Activated CD4-positive, alpha-beta T cell treated with anti-CD3 and anti-CD28 coated beads, Interleukin-2, amount 10 ng/mL, durations not matched to agents 7 days and 5 days (primary cell): ENCODE results near the gene HOMER2. TPM values are rescaled to one million over a fixed set of nuclear protein-coding genes. Genes with fewer than 3 reads are reported as not detected.
"Not testable (repeated sequence)": the region's sequence is repeated elsewhere in the genome, so short reads cannot be mapped to it uniquely, and the experiment has no call there.

Experiments
- CTCF ChIA-PET: fragments of 350-600 bp; sonication (Branson Sonifier 250); formaldehyde crosslinking; loops from one replicate; lab custom pipeline; 2021; ENCODE audit warnings: antibody characterized with exemption; lab: Charles Lee
- POLR2A ChIA-PET: fragments of 350-600 bp; sonication (Branson Sonifier 250); formaldehyde crosslinking; loops from one replicate; lab custom pipeline; 2021; ENCODE audit warnings: antibody characterized with exemption; lab: Charles Lee
- DNase-seq: peaks from one replicate; pipeline ENCODE4 v3.0.0-alpha.2; 2020
- H3K27ac Mint-ChIP-seq: one replicate; pipeline ENCODE4 v1.8.0; 2021; ENCODE audit warnings: mild to moderate bottlenecking, moderate library complexity, mixed read lengths
- H3K27me3 Mint-ChIP-seq: one replicate; pipeline ENCODE4 v1.8.0; 2021; ENCODE audit warnings: mixed read lengths
- H3K36me3 Mint-ChIP-seq: one replicate; pipeline ENCODE4 v1.8.0; 2021; ENCODE audit warnings: low read depth, mixed read lengths
- H3K4me1 Mint-ChIP-seq: one replicate; pipeline ENCODE4 v1.8.0; 2021; ENCODE audit warnings: mixed read lengths
- H3K4me3 Mint-ChIP-seq: one replicate; pipeline ENCODE4 v1.8.0; 2021; ENCODE audit warnings: mild to moderate bottlenecking, moderate library complexity, mixed read lengths
- H3K9me3 Mint-ChIP-seq: one replicate; pipeline ENCODE4 v1.8.0; 2021; ENCODE audit warnings: mixed read lengths
- total RNA-seq, 2 experiments: library from RNA; stranded (reverse); gene quantifications; one replicate each; pipeline ENCODE4 v1.2.3, GENCODE V29; 2021

Gene HOMER2
- total RNA-seq, 2 experiments from 2014 or later: 7.9 to 10.3 TPM

DNA sequence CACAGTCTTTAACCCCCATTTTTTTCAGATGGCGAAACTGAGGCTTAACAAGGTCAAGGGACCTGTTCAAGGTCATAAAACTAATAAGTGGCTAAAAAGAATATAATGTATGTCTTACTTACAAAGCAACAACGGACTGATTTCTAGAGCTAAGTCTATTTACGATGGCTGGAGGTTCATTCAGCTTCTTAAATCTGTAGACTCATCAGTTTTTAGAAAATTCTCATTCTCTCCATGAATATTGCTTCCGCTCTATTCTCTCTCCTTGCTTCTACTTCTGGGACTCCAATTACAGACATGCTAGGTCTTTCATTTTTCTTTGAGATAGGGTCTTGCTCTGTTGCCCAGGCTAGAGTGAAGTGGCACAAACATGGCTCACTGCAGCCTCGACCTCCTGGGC lies 74.2 kb downstream of the HOMER2 start:
- Mint-ChIP-seq H3K27me3 (peaks cover 3% of the 10 kb centered on the region), H3K4me1 (no peaks in the 10 kb centered on the region), H3K27ac (no peak overlapping the region), H3K36me3 (no peaks in the 10 kb centered on the region), H3K4me3 (no peak overlapping the region), H3K9me3 (no peaks in the 10 kb centered on the region)
- ChIA-PET POLR2A (no interaction called here), CTCF (no interaction called here)
- no peak for DNase-seq

DNA sequence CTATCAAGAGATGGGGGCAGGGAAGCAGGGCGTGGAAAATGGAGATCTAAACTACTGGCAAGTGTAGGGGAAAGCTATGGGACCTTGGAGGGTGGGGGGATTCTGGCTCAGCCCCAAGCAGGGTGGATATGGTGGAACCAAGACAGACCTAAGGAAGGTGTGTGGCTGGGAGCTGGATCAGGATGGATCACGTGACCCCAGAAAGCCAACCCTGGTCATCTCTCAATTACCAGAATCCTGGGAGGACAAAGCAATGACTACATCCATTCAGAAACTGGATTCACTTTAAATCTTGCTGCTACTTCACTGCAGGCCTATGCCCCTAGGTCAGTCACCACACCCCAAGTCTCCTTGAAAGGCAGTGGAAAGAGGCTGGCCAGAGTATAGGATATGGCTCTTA lies 74.7 kb downstream of the HOMER2 start:
- Mint-ChIP-seq H3K9me3 (no peaks in the 10 kb centered on the region), H3K36me3 (no peaks in the 10 kb centered on the region), H3K4me3 (no peak overlapping the region), H3K27ac (no peak overlapping the region), H3K4me1 (no peaks in the 10 kb centered on the region), H3K27me3 (peaks cover 3% of the 10 kb centered on the region)
- ChIA-PET CTCF (no interaction called here), POLR2A (no interaction called here)
- no peak for DNase-seq

DNA sequence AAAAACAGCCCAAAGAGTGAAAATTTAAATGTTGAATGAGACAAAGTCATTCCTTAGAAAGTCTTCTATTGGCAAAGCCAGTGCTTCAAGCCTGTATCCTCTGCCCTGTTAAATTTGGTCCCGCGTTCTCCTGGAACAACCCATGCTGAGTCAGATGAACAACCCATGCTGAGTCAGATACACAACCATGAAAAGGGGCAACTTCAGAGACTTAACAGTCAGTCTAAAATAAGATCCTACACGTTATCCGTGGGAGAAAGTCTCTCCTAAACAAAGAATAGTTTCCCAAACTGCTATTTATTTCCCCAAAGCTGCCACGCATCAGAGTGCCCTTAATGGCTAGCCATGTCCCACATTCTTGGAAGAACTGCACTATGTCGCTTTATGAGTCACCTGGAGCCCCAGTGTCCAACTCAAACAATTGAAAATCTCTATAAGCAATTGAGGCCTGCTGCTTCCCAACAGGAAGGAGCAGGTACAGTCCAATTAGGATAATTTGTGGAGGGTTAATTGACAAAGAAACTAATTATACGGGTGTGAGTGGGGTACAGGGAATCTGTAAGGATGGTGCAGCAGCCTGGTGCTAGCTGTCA lies 77.0 kb downstream of the HOMER2 start:
- Mint-ChIP-seq H3K4me3 (no peak overlapping the region), H3K27me3 (peaks cover 1% of the 10 kb centered on the region), H3K4me1 (no peaks in the 10 kb centered on the region), H3K27ac (no peak overlapping the region), H3K36me3 (no peaks in the 10 kb centered on the region), H3K9me3 (no peaks in the 10 kb centered on the region)
- CTCF ChIA-PET: no interaction called here
- no peak for DNase-seq
- POLR2A ChIA-PET: no interaction called here

DNA sequence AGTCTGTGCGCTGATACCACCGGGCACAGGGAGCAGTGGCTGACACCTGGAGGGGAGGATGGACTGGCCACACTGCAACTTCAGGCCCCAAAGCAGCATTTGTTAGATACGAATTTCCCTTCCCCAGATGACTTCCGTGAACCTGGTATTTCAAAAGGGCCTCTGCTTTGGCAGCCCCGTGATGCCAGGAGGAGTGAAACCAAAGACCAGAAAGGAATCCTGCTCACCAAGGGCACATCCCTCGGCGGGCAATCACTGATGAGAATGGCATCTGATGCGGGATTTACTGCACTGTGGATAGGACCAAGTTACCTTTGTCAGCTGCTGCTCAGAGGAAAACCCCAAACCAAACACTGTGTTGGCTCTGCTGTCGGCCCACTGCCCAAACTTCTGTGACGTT lies 77.6 kb downstream of the HOMER2 start:
- no peak overlapping the region for H3K27ac Mint-ChIP-seq
- ChIA-PET CTCF (interaction anchor here (1.1 kb wide), 1 partner anchor 125 kb away, joined by 3 read pairs; no protein-coding TSS in a partner anchor), POLR2A (no interaction called here)
- no peak for DNase-seq
- no peaks in the 10 kb centered on the region for H3K9me3 Mint-ChIP-seq
- H3K36me3 Mint-ChIP-seq: no peaks in the 10 kb centered on the region
- no peak overlapping the region for H3K4me3 Mint-ChIP-seq
- no peaks in the 10 kb centered on the region for H3K4me1 Mint-ChIP-seq
- H3K27me3 Mint-ChIP-seq: no peaks in the 10 kb centered on the region

DNA sequence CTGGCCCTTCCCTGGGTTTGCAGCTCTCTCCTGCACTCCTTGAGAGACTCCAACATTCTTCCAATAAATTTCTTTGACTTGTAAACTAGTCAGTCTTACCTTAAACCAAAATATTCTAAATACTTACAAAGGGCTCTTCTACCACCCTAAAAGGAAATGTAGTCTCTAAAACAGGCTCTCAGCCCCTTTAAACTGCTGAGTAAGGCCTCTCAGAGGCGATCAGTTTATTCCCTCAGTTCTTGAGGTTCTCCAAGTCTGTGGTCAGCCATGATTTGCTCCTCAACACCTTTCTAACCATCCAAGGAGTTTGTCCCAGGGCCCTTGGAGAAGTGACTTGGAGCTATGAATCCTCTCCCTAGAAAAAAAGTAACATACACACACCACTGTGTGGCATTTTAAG lies 78.3 kb downstream of the HOMER2 start:
- no peaks in the 10 kb centered on the region for H3K9me3 Mint-ChIP-seq
- DNase-seq: no peak
- no peaks in the 10 kb centered on the region for H3K36me3 Mint-ChIP-seq
- no peaks in the 10 kb centered on the region for H3K4me1 Mint-ChIP-seq
- H3K27me3 Mint-ChIP-seq: no peaks in the 10 kb centered on the region
- POLR2A ChIA-PET: no interaction called here
- H3K4me3 Mint-ChIP-seq: no peak overlapping the region
- CTCF ChIA-PET: interaction anchor here (1.1 kb wide), 1 partner anchor 126 kb away, joined by 3 read pairs; no protein-coding TSS in a partner anchor
- no peak overlapping the region for H3K27ac Mint-ChIP-seq

DNA sequence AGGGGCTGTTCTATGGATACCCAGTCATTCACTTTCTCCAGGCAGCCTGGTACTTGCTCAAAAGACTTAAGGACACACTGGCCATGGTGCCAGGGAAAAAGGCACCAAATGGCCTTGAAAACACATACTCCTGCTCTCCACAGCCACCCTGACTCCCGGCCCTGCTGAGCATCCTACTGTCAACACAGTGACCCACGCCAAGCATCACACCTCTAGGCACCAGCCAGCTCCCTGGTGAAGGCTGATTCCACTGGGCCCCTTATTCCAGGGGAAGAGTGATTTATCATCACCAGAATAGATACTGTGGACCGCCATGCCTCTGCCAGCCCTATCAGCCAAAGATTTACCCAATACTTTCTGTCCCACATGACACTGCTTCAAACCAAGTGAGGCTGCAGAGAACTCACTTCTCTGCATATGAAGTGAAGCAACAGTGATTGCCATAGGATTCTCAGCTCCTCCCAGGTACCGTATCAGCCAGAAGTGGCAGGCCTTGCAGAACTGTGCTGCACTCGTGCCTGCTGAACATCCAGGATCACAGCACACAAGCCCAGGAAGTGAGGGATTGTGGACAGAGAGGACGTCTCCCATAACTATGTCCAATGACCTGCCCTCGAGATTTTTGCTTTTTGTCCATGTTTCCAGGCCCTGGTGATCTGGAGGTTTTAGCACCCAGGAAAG lies 79.4 kb downstream of the HOMER2 start:
- no peaks in the 10 kb centered on the region for H3K9me3 Mint-ChIP-seq
- no peak overlapping the region for H3K27ac Mint-ChIP-seq
- peaks cover under 1% of the 10 kb centered on the region for H3K27me3 Mint-ChIP-seq
- H3K36me3 Mint-ChIP-seq: no peaks in the 10 kb centered on the region
- no peaks in the 10 kb centered on the region for H3K4me1 Mint-ChIP-seq
- POLR2A ChIA-PET: no interaction called here
- no peak overlapping the region for H3K4me3 Mint-ChIP-seq
- DNase-seq: no peak
- CTCF ChIA-PET: no interaction called here

DNA sequence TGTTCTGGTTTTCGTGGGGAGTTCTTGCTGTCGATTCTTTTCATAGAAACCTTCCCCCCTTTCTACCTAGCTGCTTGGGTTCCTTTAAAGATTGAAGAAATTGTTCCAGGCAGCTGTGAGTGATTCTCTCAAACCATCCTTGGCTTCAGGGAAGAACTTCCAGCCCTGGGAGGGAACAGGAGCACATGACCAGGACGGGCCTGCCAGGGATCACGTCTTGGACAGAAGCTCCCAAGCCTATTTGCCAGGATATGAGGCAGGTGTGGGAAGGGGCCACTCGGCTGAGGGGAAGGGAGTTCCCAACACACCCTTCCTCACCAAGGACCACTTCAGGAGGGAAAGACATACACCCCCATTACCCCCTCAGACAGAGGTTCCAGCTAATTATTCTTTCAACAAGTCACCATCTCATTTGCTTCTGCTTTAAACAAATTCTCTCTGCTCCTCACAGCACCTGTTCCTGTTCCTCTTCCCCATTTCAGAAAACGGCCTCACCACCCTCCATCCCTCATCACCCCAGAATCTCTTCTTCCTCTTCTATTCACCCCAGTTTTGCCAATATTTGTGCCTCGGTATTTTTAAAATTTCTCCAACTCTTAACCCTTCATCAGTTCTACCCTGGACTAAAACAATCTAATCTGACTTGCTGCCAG lies 80.6 kb downstream of the HOMER2 start:
- Mint-ChIP-seq H3K27ac (no peak overlapping the region), H3K4me1 (no peaks in the 10 kb centered on the region), H3K9me3 (no peaks in the 10 kb centered on the region), H3K27me3 (peaks cover 2% of the 10 kb centered on the region), H3K4me3 (no peak overlapping the region), H3K36me3 (no peaks in the 10 kb centered on the region)
- ChIA-PET CTCF (no interaction called here), POLR2A (no interaction called here)
- DNase-seq: no peak

DNA sequence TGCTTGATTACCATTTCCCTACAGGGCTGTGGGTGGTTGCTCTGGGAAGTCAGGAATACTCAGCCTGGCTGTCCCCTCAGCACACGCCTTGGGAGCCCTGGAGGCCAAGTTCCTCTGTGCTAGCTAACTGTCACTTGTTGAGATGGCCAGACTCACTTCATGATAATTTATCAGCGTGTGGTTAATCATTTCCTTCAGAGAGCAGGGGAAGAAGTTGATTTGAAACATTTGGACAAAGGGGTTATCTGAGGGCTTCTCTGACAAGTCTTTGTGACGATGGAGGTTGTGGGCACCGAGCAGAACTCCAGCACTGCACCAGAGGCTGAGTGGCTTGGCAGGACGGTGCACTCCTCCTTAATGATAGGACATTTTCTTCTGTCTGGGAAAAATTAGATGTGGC lies 81.2 kb downstream of the HOMER2 start:
- no peak for DNase-seq
- peaks cover 2% of the 10 kb centered on the region for H3K27me3 Mint-ChIP-seq
- H3K27ac Mint-ChIP-seq: no peak overlapping the region
- ChIA-PET CTCF (no interaction called here), POLR2A (no interaction called here)
- no peaks in the 10 kb centered on the region for H3K36me3 Mint-ChIP-seq
- no peaks in the 10 kb centered on the region for H3K9me3 Mint-ChIP-seq
- H3K4me1 Mint-ChIP-seq: no peaks in the 10 kb centered on the region
- no peak overlapping the region for H3K4me3 Mint-ChIP-seq

DNA sequence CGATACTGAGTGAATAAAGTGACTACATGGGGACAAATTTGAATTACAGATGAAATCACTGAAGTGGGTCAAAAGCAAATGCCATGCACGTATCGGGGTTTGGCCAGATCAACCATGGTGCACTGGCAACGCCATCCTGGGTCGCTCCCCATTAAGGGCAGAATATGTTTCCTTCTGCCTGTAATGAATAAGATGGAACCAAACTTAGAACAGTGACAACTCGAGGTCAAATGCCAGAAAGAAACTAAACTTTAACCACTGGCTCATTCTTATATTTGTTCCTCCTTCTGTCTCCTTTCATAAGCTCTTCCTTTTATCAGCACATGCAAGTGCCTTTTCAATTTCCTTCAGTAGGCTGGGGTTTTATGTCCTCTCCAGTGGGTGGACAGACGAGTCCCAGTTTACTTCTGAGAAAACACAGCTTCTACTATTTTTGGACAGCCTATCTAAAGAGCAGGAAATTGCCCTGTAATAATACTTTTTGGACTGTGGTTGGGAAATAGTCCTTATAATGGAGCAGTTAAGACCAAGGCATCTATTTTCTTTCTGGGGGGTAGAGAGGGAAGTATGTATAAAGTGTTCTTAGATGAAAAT lies 81.7 kb downstream of the HOMER2 start:
- no peak overlapping the region for H3K4me3 Mint-ChIP-seq
- ChIA-PET POLR2A (no interaction called here), CTCF (interaction anchor here (0.7 kb wide), 1 partner anchor 21 kb away, joined by 3 read pairs; no protein-coding TSS in a partner anchor)
- H3K27me3 Mint-ChIP-seq: peaks cover 2% of the 10 kb centered on the region
- H3K4me1 Mint-ChIP-seq: no peaks in the 10 kb centered on the region
- no peaks in the 10 kb centered on the region for H3K36me3 Mint-ChIP-seq
- no peak overlapping the region for H3K27ac Mint-ChIP-seq
- H3K9me3 Mint-ChIP-seq: no peaks in the 10 kb centered on the region
- no peak for DNase-seq

DNA sequence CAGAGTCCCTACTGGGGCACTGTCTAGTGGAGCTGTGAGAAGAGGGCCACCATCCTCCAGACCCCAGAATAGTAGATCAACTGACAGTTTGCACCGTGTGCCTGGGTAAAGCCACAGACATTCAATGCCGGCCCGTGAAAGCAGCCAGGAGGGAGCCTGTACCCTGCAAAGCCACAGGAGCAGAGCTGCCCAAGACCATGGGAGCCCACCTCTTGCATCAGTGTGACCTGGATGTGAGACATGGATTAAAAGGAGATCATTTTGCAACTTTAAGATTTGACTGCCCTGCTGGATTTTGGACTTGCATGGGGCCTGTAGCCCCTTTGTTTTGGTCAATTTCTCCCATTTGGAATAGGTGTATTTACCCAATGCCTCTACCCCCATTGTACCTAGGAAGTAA lies 86.5 kb downstream of the HOMER2 start:
- H3K9me3 Mint-ChIP-seq, H3K27me3 Mint-ChIP-seq, DNase-seq, POLR2A ChIA-PET, H3K36me3 Mint-ChIP-seq, H3K4me1 Mint-ChIP-seq, H3K27ac Mint-ChIP-seq, H3K4me3 Mint-ChIP-seq: not testable (repeated sequence)
- CTCF ChIA-PET: interaction anchor here (2.3 kb wide), 1 partner anchor 16 kb away, joined by 7 read pairs; no protein-coding TSS in a partner anchor

DNA sequence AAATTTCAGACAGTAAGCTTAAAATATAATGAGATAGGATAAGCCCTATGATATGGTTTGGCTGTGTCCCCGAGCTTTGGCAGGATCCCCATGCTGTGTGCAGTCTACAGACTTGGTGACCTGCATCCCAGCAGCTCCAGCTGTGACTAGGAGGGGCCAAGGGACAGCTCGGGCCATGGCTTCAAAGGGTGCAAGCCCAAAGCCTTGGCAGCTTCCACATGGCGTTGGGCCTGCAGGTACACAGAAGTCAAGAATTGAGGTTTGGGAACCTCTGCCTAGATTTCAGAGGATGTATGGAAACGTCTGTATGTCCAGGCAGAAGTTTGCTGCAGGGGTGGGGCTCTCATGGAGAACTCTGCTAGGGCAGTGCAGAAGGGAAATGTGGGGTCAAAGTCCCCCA lies 86.9 kb downstream of the HOMER2 start:
- H3K9me3 Mint-ChIP-seq: not testable (repeated sequence)

DNA sequence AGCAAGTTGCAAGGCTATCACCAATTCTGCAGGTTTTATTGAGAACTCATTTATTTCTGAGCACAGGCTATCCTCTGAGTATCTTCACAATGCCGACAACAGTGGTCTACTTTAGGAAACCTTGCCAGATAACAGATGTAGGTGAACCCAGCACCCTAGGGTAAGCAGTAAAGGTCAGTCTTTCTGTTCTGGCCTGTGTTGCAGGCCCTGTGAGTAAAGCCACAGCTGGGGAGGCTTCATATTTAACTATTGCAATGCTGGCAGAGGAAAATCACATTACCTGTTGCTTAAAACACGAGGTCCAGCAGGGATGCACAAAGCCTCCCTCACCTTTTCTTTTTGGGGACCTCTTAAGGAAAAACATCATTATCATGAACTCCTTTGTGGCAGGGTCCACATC lies 87.6 kb downstream of the HOMER2 start:
- CTCF ChIA-PET: interaction anchor here (2.3 kb wide), 1 partner anchor 15 kb away, joined by 7 read pairs; no protein-coding TSS in a partner anchor

More for the DNA sequence above, 86.9 kb downstream of the HOMER2 start:
- DNase-seq, H3K4me3 Mint-ChIP-seq, POLR2A ChIA-PET, H3K27ac Mint-ChIP-seq, H3K36me3 Mint-ChIP-seq, H3K27me3 Mint-ChIP-seq, H3K4me1 Mint-ChIP-seq: not testable (repeated sequence)
- CTCF ChIA-PET: interaction anchor here (2.3 kb wide), 1 partner anchor 16 kb away, joined by 7 read pairs; no protein-coding TSS in a partner anchor

DNA sequence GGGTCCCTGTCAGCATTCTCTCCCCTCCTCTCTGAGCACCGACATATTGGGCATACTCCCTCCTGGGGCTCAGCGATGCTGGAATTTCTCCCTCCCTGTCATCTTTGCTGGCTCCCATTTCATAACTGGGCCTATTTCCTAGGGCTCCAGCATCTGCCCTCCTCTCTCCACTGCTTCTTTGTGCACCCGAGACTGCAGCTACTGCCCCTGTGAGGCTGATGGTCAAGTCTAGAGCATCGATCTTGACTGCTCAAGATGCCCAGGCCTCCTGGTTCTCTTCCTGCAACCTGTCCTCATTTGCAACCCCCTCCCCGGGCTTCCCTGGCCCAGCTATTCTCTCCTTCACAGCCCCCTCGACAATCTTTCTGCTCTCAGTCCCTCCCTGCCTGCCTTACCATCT lies 89.6 kb downstream of the HOMER2 start:
- H3K27ac Mint-ChIP-seq: no peak overlapping the region
- H3K36me3 Mint-ChIP-seq: no peaks in the 10 kb centered on the region
- ChIA-PET POLR2A (no interaction called here), CTCF (interaction anchor here (1.4 kb wide), 1 partner anchor 14 kb away, joined by 3 read pairs; no protein-coding TSS in a partner anchor)
- no peaks in the 10 kb centered on the region for H3K9me3 Mint-ChIP-seq
- DNase-seq: no peak
- peaks cover 1% of the 10 kb centered on the region for H3K27me3 Mint-ChIP-seq
- H3K4me3 Mint-ChIP-seq: no peak overlapping the region
- no peaks in the 10 kb centered on the region for H3K4me1 Mint-ChIP-seq

More for the DNA sequence above, 87.6 kb downstream of the HOMER2 start:
- Mint-ChIP-seq H3K4me3 (no peak overlapping the region), H3K27me3 (peaks cover 3% of the 10 kb centered on the region), H3K36me3 (no peaks in the 10 kb centered on the region), H3K27ac (no peak overlapping the region), H3K4me1 (no peaks in the 10 kb centered on the region), H3K9me3 (no peaks in the 10 kb centered on the region)
- no peak for DNase-seq
- POLR2A ChIA-PET: no interaction called here
